Measurements from ENCODE around the gene TRPC6.

The TRPC6 gene

DNA sequence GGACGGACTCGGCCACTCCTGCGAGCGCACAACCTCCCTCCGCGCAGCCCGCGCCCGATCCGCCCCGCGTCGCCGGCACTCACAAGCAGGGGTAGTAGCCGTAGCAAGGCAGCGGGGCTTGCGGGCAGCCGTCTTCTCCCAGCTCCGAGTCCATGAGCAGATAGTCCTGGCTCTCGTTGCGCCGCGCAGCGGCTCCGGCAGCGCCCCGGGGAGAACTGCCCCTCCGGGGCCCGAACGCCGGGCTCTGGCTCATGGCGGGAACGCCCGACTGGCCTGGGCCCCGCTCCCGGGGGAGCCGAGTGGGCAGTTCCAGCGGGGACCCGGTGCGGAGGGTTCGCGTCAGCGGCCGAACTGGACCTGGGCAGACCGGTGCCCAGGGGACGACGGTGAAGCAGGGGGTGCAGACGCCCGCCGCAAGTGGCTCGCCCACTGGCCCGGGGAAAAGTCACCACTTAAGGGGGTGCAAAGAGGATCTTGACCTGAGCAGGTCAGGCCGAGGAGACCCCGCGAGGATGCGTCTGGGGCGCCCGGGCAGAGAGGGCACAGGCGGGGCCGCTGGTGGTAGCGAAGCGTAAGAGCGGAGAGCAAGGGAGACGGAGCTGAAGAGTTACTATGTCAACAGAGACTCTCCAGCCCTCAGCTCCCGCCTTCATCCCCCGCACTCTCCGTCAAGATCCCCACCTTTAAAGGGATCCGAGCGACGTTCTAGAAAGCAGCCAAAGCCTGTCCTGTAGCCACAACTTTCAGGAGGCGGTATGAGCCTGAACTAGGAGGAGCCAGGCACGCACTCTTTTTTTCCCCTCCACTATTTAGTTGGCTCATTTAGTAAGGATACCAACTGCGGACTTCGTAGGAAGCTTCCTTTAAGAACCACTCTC is at the start of gene TRPC6:
Gene TRPC6, minus strand, starts transcription at position 757 of the 878 bp plus-strand sequence. Its CDS starts 504 bp downstream, at position 253.
- DNase-seq, result no peak

DNA sequence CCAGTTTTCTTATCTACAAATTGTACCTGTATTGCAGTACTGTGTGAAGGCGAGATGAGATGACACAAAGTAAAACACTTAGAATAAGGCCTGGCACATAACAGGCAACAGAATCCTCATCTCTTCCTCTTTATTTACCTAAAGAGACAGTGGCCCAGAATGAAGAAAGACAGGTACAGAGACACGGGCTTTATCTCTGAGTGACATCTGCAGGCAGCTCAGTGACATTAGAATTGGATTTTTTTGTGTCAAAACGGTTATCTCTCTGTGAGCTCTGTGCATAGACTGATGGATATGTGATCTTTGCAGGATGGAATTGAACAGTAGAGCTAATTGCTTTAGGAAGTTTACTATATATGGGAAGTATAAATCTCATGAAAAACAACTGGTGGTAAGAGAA is 36.2 kb upstream of the TRPC6 start:
- no peak for DNase-seq

DNA sequence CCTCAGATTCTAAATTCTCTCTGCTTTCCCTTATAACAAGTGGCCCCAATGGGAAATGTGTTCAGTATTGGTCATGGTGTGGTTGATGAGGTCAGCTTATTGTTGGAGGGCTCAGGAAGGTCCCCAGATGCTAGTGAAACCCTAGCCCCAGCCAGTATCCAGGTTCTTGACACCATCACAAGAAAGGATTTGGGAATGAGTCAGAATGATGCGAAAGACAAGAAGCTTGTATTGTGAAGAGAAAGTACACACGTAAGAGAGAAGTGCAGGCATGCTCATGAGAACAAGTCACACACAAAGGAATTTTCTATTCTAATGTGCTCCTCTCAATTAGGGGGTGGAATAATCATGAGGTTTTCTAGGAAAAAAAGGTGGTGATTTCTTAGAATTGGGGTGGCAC is 34.9 kb upstream of the TRPC6 start:
- DNase-seq, result no peak

DNA sequence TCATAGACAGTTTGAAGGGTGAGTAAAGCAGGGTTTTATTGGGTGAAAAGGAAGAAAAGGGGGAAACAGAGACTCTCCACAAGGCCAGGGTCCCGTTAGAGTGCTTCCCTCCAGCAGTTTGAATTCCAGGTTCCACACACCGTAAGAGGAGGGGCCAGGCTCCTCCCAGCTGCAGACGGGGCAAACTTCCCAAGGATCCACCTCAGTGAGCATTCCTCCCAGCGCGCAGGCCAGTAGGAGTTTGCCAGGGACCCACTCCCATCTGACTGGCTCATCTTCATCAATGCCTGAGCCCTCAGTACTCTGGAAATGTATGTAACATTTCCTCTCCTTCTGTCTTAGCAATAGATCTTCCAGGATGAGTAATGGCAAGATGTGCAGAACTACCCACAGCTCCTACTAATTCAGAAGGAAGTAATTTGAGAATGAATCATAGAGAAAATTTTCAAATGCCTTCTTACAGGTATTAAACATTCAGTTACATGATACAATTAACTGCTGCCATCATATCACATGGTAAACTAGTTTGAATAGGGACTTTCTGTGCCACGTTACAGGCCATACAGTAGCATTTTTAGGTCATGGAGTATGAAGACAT is 34.0 kb upstream of the TRPC6 start:
- DNase-seq, result no peak

DNA sequence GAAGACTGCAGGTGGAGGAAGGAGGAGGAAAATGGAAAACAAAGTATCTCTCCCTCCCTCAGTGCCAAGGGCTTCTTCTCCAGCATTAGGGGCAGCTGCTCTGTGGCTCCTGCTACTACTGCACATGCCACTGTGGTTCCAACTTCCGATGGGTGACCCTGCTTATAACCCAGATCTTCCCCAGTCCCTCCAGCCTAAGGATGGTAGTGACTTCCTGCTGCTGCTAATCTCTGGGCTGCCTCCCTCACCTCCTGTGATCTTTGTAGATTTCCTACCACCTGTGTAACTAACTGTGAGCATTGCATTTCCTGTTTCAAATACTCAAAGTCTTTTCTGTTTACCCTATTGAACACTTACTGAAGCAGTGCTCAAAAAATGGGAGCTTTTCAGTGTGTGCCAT is 28.7 kb upstream of the TRPC6 start:
- DNase-seq, result no peak

DNA sequence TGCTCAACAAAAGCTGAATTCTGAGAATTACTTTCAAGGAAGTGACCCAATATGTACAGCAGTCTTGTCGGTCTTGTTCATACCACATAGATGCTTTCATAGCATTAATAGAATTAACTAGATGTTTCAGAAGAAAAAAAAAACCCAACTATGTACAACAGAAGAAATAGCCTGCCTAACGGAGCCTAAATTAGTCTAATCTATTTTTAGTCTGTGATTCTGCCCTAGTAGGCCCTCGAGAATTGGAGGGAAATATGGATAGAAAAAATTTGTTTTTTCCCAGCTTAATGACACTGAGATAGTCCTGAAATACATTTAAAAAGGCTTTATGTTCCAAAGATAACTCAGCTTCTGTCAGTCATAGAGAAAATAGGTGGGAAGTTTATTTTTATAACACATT is 17.1 kb upstream of the TRPC6 start:
- no peak for DNase-seq

DNA sequence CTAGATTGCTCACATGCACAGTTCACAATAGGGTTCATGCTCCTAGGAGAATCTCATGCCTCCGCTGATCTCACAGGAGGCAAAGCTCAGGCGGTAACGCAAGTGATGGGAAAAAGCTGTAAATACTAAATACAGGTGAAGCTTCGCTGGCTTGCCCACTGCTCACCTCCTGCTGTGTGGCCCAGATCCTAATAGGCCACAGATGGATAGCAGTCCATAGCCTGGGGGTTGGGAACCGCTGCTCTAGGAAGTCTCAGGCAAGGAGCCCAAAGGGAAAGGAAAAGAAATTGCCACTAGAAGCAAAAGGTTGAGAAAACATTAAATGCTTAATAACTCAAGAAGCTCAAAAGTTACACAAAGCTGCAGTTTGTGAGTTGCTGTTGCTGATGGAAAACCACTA is 3.2 kb upstream of the TRPC6 start:
- DNase-seq, result no peak

DNA sequence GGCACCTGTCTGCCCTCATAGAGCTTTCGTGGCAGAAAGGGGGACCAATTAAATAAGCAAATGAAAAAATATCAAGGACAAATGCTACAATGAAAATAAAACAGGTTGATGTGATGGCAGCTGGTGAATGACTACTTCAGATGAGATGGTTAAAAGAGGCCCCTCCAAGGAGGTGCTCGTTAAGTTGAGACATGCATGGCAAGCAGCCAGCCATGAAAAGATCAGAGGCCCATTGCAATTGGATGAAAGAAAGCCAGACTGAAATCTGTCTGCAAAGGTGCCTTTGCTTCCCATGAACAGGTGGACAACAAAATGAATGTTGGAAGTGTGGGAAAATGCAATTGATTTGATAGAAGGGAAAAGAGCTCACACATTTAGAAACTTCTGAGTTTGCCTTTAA is 848 bp upstream of the TRPC6 start:
- DNase-seq, result no peak

DNA sequence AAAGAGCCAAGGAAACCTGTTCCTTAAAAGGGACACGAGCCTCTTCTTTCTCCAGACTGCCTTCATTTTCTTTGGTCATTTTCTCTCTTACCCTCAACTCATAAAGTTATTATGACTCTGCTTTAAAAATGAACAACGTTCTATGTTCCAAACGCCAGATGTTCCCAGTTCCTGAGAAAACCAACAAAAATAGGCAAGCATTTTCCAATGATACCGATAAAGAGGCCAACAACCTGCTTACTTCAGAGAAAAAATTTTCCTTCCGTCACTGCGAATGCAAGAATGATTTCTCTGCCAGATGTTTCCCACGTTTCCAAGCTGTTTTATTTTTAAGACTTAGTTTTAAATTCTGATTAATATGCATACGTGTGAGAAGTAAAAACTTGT is 315 bp upstream of the TRPC6 start:
- no peak for DNase-seq

DNA sequence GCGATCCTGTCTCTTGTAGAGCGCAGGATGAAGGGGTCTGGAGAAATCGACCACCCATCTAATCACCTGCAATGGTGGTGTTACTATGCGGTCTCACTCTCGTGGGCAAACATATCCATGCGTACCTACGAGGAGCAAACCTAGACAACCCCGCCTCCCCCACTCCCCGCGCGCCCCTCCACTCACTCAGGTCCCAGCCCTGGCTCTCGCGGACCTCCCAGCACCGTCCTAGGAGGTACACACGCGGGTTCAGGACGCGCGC is 887 bp downstream of the TRPC6 start:
- no peak for DNase-seq

DNA sequence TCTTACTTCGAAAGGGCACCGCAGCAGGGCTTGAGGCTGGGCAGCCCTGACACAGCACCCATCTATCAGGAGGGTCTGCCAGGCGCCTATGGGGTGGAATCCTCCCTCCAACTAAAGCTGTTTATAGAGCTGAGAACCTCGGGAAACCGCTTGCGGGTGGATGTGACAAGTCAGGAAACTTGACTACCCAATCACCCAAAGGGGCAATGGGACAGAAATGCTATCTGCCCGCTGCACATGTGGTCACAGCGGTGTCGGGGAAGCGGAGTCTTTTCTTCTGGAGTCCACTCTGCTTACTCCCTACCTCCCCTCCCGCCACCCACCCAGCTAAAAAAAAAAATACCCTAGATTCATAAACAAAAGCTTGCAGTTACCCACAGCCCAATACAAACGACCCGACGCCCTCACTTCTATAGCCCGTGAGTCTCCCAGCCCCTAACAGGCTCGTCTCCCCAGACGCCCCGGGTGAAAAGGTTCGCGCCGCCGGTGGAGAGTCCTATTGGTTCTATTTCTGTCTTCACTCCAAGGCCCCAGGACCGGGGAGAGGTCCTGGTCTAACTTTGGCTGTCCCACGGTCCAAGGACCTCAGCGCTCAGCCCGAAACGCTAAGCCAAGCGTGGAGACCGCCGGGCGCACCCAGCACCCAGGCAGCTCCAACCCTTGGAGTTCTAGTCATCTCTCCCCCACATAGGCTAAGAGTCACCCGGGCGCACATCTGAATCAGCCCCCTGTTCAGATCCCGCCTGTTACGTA is 1.4 kb downstream of the TRPC6 start:
- no peak for DNase-seq

DNA sequence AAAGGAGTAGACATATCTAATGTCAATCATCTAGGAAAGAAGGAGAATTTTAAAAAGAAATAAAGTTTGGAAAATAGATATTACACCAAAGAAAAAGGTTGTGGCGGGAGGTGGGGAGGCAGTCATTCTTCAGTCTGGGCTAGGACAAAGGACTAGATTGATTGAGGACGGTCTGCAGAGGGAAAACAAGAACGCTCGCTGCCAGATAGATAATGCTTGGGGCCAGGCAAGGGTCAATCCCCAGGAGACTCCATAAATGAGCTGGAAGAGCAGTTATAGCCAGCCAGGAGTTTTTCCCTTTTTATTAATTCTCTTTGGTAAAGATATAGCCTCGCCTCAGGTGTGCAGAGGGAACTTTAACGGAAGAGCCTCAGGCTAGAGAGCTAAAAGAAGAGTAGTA is 6.3 kb downstream of the TRPC6 start:
- DNase-seq, result no peak

DNA sequence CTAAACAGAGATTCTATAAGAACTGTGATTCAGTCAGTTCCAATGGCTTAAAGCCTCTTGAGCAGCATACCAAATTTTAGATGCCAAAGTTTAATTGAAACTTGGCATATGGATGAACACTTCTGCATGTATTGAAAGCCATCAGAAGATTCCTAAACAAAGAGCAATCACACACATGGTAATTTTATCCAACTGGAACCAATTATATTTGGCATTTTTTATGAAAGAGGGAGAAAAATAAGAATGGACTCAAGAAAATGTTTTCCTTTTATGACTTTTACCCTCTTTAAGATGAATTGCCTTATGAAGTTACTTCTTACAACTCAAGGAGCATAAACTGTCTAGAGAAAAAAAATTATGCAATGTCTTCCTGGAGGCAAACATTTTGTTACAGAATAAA is 7.4 kb downstream of the TRPC6 start:
- no peak for DNase-seq

DNA sequence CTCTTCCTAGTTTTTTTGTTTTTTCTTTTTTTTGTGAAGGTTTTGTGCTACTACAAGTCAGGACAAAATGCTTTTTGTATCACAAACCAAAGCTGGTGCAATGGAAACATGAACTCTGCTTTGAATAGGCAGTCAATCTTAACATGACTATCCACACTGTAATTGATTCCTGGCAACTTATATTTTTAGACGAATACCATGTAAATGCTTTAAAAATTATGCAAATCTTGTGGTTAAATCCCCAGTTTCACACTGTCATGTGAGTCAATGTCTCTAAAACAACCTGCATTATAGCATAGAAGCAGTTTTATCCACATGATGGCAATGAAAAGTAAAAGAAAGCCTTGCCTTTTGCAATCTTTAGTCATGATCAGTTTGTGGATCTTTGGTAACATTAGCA is 8.9 kb downstream of the TRPC6 start:
- no peak for DNase-seq

DNA sequence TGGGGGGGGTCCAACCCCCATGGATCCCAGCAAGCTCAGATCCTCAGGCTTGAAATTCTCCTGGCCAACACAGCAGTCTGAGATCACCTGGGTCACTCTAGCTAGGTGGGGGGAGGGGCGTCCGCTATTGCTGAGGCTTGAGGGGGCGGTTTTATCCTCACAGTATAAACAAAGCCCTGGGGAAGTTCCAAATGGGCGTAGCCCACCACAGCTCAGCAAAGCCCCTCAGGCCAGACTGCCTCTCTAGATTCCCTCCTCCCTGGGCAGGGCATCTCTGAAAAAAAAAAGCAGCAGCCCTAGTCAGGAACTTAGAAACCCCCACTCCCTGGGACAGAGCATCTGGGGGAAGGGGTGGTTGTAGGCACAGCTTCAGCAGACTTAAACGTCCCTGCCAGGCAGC is 16.7 kb downstream of the TRPC6 start:
- DNase-seq, result no peak

DNA sequence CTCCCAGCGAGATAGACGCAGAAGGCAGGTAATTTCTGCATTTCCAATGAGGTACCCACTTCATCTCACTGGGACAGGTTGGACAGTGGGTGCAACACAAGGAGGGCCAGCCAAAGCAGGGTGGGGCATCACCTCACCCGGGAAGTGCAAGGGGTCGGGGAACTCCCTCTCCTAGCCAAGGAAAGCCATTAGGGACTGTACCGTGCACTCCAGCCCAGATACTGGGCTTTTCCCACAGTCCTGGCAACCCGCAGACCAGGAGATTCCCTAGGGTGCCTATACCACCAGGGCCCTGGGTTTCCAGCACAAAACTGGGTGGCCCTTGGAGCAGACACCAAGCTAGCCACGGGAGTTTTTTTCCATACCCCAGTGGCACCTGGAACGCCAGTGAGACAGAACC is 17.2 kb downstream of the TRPC6 start:
- no peak for DNase-seq

DNA sequence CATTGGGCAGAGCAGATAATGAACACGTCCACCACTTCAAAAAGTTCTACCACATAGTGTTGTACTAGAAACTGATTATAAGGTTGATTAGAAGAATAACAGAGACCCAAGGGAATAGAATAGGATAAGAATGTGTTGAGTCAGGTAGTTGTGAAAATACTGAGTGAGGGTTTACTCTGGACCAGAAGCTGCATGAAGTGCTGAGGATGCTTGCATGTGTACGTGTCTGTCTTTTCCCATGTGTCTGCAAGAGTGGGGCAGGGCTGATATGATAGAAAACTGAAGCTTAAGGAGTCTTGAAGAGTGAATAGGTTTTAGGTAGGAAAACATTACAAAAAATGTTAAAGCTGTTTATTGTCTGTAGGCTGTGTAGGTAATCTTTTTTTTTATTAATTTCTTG is 20.6 kb downstream of the TRPC6 start:
- no peak for DNase-seq

DNA sequence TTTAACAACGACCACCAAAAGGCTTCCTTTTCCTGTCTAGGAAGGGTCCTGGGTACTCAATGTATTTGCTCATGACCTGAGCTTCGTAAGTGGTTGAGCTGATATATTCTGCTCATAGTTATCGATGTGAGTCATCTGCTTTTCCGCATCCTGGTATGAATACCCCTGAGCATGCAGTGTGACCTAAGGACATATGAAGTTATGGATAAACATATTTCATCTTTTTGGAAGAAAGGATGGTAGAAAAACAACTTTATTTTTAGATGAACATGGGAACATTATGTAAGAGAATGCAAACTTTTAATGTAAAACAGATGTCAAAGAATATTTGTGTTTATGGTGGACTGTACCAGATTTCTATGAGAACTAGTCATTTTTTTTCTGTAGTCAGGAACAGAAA is 28.4 kb downstream of the TRPC6 start:
- DNase-seq, result no peak

DNA sequence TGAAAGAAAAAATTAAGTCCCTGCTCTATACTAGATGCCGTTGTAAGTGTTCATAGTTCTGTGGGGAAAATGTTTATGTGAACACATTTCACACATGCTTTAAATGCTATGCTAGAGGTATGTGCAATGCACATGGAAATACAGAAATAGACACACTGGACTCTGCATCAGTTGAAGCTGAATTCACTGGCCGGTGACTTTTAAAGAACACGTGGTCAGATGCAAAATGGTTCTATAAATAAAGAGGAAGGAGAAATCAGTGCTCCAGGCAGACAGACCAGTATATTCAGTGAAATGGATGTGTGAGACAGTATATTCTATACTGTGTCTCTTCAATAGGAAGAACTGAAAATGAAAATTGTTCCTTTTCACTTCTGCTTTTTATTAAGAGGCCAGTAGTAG is 29.9 kb downstream of the TRPC6 start:
- DNase-seq, result no peak

DNA sequence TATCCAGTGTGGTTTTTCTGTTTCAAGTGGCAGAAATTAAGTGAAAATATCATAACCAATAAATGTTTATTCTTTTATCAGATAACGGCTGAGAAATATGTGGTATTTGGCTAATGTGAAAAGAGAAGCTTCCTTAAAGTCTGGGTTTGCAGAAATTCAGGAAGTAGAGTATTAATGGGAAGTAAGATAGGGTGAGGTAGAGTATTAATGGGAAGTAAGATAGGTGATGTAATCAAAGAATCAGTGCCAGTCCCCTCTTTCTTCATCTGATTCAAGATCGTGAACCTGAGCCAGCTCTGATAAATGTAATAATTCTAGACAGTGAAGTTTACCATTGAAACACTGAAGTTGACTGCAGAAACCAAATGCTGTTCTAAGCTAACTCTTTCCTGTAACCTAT is 30.9 kb downstream of the TRPC6 start:
- no peak for DNase-seq

DNA sequence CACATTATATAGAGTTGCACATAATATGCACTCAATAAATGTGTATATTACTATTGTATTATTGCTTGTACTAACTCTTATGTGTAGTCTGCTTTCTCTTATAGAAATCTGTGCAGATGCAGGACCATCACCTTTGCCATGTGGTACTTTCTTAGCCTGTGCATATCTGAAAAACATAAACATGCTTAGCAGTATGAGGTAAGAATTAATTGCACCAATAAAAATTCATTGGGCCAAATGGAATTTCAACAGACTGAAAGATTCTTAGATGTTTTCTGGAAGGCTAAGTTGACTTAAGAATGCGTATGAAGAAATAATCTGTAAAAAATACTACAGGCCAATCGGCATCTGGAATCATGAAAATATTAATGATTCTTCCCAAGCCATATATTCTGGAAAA is 55.3 kb downstream of the TRPC6 start:
- no peak for DNase-seq

DNA sequence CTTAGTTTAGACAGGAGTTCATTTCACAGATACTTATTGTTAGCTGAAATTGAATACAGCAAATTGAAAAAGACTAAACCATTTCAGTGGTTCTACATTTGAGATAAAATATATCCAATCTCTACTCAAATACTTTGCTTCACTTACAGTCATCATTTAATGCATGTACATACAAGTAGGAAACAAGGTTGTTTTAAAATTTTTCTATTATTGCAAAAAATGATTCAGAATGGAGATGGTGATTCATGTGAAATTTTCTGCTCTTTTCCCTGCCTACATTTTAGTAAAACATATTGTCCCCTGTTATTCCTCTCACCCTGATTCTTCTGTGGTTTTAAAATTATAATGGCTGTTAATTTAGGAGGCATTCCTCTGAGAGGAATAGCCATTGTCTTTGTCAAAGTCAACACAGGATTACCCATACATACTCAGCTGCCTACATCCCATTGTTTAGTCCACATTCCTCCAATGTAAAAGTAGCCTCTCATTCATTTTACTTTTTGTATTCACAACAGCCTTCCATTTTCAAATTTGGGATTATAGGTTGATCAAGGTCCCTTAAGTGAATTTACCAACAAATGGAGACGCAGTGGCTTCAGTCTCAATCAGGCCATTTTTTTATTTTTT is 60.1 kb downstream of the TRPC6 start:
- DNase-seq, result no peak

DNA sequence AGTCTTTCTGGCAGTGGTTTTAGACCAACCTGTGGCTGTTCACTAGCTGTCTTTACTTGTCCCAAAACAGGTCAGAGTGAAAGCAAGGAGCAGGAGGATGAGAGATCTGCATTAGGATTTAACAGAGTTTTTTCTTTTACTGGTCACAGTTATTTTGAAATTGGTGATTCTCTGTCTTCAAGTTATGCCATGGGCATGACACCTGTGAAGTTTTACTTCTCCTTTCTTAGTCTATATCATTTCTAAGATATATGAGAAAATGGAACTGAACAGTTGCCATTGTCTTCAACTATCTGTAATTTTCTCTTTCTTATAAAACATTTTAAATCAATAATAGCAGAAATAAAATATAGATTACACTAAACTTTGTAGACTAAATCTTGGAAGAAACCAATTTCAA is 60.6 kb downstream of the TRPC6 start:
- no peak for DNase-seq

DNA sequence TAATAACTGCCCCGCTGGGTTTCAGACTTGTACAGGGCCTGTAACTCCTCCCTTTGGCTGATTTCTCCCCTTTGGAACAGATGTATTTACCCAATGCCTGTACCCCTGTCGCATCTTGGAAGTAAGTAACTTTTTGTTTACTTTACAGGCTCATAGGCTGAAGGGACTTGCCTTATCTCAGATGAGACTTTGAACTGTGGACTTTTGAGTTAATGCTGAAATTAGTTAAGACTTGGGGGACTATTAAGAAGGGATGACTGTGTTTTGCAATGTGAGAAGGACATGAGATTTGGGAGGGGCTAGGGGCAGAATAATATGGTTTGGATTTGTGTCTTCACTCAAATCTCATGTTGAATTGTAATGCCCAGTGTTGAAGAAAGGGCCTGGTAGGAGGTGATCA is 62.0 kb downstream of the TRPC6 start:
- no peak for DNase-seq
